H9 (cell line): ENCODE data around the gene PLXND1. TPM values are rescaled to one million over a fixed set of nuclear protein-coding genes. Genes with fewer than 3 reads are reported as not detected.

Experiments
- DNase-seq: peaks from one replicate; pipeline ENCODE4 v3.0.0-alpha.2; 2017
- H2AFZ ChIP-seq: one replicate; pipeline ENCODE4 v1.6.1; 2013; ENCODE audit warnings: mild to moderate bottlenecking, low read length, control low read depth, moderate library complexity
- H2AK5ac ChIP-seq: 2 replicates; pipeline ENCODE4 v1.6.1; 2013; ENCODE audit warnings: low read length, control low read depth, mixed read lengths; ENCODE audit not compliant: insufficient read length
- H2BK120ac ChIP-seq: one replicate; pipeline ENCODE4 v1.6.1; 2013; ENCODE audit warnings: low read depth, mild to moderate bottlenecking, low read length, control low read depth, inconsistent platforms; ENCODE audit not compliant: poor library complexity, severe bottlenecking
- H2BK12ac ChIP-seq: 2 replicates; pipeline ENCODE4 v1.6.1; 2013; ENCODE audit warnings: low read length, control low read depth, mixed read lengths, low read depth; ENCODE audit not compliant: insufficient read length
- H2BK15ac ChIP-seq: 2 replicates; pipeline ENCODE4 v1.6.1; 2013; ENCODE audit warnings: low read depth, low read length, control low read depth
- H2BK20ac ChIP-seq: one replicate; pipeline ENCODE4 v1.6.1; 2013; ENCODE audit warnings: low read depth, mild to moderate bottlenecking, low read length, control low read depth, inconsistent platforms; ENCODE audit not compliant: poor library complexity, severe bottlenecking
- H2BK5ac ChIP-seq: 2 replicates; pipeline ENCODE4 v1.6.1; 2013; ENCODE audit warnings: low read length, control low read depth, mixed read lengths; ENCODE audit not compliant: insufficient read length
- H3K14ac ChIP-seq: 2 replicates; pipeline ENCODE4 v1.6.1; 2013; ENCODE audit warnings: low read length, control low read depth; ENCODE audit not compliant: insufficient read depth
- H3K18ac ChIP-seq: 2 replicates; pipeline ENCODE4 v1.6.1; 2013; ENCODE audit warnings: low read depth, mild to moderate bottlenecking, mixed read lengths, low read length, control low read depth; ENCODE audit not compliant: insufficient read length
- H3K23ac ChIP-seq: 2 replicates; pipeline ENCODE4 v1.6.1; 2013; ENCODE audit warnings: low read length, control low read depth, mixed read lengths, low read depth; ENCODE audit not compliant: insufficient read length
- H3K23me2 ChIP-seq: 2 replicates; pipeline ENCODE4 v1.6.1; 2013; ENCODE audit warnings: low read depth, mild to moderate bottlenecking, mixed read lengths, low read length, control low read depth; ENCODE audit not compliant: insufficient read length, poor library complexity, severe bottlenecking
- H3K27ac ChIP-seq: 2 replicates; pipeline ENCODE4 v1.5.1; 2013; ENCODE audit warnings: low read length, control low read depth, mixed read lengths, low read depth; ENCODE audit not compliant: insufficient read length
- H3K27me3 ChIP-seq: 2 replicates; pipeline ENCODE4 v1.6.1; 2013; ENCODE audit warnings: low read length, control low read depth, inconsistent platforms; ENCODE audit not compliant: insufficient read depth
- H3K4ac ChIP-seq: 2 replicates; pipeline ENCODE4 v1.6.1; 2013; ENCODE audit warnings: low read depth, mild to moderate bottlenecking, control low read depth, inconsistent platforms, low read length, moderate library complexity
- H3K4me1 ChIP-seq: 2 replicates; pipeline ENCODE4 v1.6.1; 2013; ENCODE audit warnings: low read length, control low read depth, inconsistent platforms; ENCODE audit not compliant: insufficient read depth
- H3K4me2 ChIP-seq: 2 replicates; pipeline ENCODE4 v1.6.1; 2013; ENCODE audit warnings: low read length, control low read depth, mixed read lengths; ENCODE audit not compliant: insufficient read length, insufficient read depth
- H3K56ac ChIP-seq: 2 replicates; pipeline ENCODE4 v1.6.1; 2013; ENCODE audit warnings: low read depth, mild to moderate bottlenecking, mixed read lengths, low read length, control low read depth; ENCODE audit not compliant: insufficient read length
- H3K79me1 ChIP-seq: 2 replicates; pipeline ENCODE4 v1.6.1; 2013; ENCODE audit warnings: low read depth, mild to moderate bottlenecking, moderate library complexity, low read length, control low read depth, inconsistent platforms; ENCODE audit not compliant: insufficient read depth, poor library complexity, severe bottlenecking
- H3K79me2 ChIP-seq: 2 replicates; pipeline ENCODE4 v1.6.1; 2013; ENCODE audit warnings: low read length, control low read depth, inconsistent platforms; ENCODE audit not compliant: insufficient read depth
- H3K9ac ChIP-seq: 2 replicates; pipeline ENCODE4 v1.6.1; 2013; ENCODE audit warnings: low read length, control low read depth, mixed read lengths; ENCODE audit not compliant: insufficient read length; ENCODE audit errors: extremely low read depth
- H3K9me3 ChIP-seq: one replicate; pipeline ENCODE4 v1.6.1; 2013; ENCODE audit warnings: low read depth, low read length, inconsistent platforms; ENCODE audit not compliant: control insufficient read depth
- H3T11ph ChIP-seq: one replicate; pipeline ENCODE4 v1.6.1; 2013; ENCODE audit warnings: mild to moderate bottlenecking, low read length, control low read depth, inconsistent platforms
- H4K20me1 ChIP-seq: one replicate; pipeline ENCODE4 v1.6.1; 2013; ENCODE audit not compliant: control insufficient read depth, insufficient read length, insufficient read depth
- H4K5ac ChIP-seq: 2 replicates; pipeline ENCODE4 v1.6.1; 2013; ENCODE audit warnings: low read depth, mild to moderate bottlenecking, mixed read lengths, low read length, control low read depth; ENCODE audit not compliant: insufficient read length
- H4K8ac ChIP-seq: replicated peaks from 2 replicates; pipeline ENCODE4 v1.6.1; 2013; ENCODE audit warnings: low read length, control low read depth, mixed read lengths, low read depth; ENCODE audit not compliant: insufficient read length
- H4K91ac ChIP-seq: 2 replicates; pipeline ENCODE4 v1.6.1; 2013; ENCODE audit warnings: low read depth, mild to moderate bottlenecking, moderate library complexity, mixed read lengths, low read length, control low read depth; ENCODE audit not compliant: insufficient read length
- H3K27ac Mint-ChIP-seq, 3 experiments: 2 replicates in 2 of 3; 3 replicates in 1 of 3; pipeline ENCODE4 v1.8.0; 2020 to 2021; ENCODE audit warnings: mixed read lengths in 3 of 3, mild to moderate bottlenecking in 1 of 3, moderate library complexity in 1 of 3
- H3K27me3 Mint-ChIP-seq: 2 replicates; pipeline ENCODE4 v1.8.0; 2021; ENCODE audit warnings: low read depth, mild to moderate bottlenecking, moderate library complexity, mixed read lengths
- H3K36me3 Mint-ChIP-seq, 3 experiments: 2 replicates in 2 of 3; 3 replicates in 1 of 3; pipeline ENCODE4 v1.8.0; 2020 to 2021; ENCODE audit warnings: low read depth in 3 of 3, mixed read lengths in 3 of 3; ENCODE audit not compliant: insufficient read depth in 1 of 3
- H3K4me1 Mint-ChIP-seq, 2 experiments: 2 replicates each; pipeline ENCODE4 v1.8.0; 2020; ENCODE audit warnings: mixed read lengths in 2 of 2
- H3K4me3 Mint-ChIP-seq, 2 experiments: 2 replicates in 1 of 2; 3 replicates in 1 of 2; pipeline ENCODE4 v1.8.0; 2020 to 2021; ENCODE audit warnings: mild to moderate bottlenecking in 2 of 2, mixed read lengths in 2 of 2, moderate library complexity in 1 of 2
- H3K9me3 Mint-ChIP-seq, 2 experiments: 2 replicates in 1 of 2; 3 replicates in 1 of 2; pipeline ENCODE4 v1.8.0; 2020; ENCODE audit warnings: mild to moderate bottlenecking in 2 of 2, mixed read lengths in 2 of 2, moderate library complexity in 1 of 2
- WGBS: extraction: QIAGEN DNeasy Blood & Tissue Kit; methylation state at CpG from one replicate; pipeline ENCODE4 v1.1.7; 2013; ENCODE audit warnings: missing lambda C conversion rate, low lambda C conversion rate, mixed read lengths; ENCODE audit not compliant: insufficient read length; ENCODE audit errors: extremely low coverage; 5-methylcytosine and 5-hydroxymethylcytosine counted together
- total RNA-seq: library from RNA; stranded (reverse); gene quantifications from 2 replicates; pipeline ENCODE4 v1.2.1, GENCODE V29; 2021
- TF ChIP-seq, protein P1 (sequence below): fragments of 200-600 bp; sonication (generic); conservative IDR thresholded peaks from 3 replicates; pipeline ENCODE4 v1.8.0; 2021; ENCODE audit warnings: antibody characterized with exemption, mild to moderate bottlenecking

Gene PLXND1
- total RNA-seq, 1 experiment from 2014 or later, result 50.9 TPM

DNA sequence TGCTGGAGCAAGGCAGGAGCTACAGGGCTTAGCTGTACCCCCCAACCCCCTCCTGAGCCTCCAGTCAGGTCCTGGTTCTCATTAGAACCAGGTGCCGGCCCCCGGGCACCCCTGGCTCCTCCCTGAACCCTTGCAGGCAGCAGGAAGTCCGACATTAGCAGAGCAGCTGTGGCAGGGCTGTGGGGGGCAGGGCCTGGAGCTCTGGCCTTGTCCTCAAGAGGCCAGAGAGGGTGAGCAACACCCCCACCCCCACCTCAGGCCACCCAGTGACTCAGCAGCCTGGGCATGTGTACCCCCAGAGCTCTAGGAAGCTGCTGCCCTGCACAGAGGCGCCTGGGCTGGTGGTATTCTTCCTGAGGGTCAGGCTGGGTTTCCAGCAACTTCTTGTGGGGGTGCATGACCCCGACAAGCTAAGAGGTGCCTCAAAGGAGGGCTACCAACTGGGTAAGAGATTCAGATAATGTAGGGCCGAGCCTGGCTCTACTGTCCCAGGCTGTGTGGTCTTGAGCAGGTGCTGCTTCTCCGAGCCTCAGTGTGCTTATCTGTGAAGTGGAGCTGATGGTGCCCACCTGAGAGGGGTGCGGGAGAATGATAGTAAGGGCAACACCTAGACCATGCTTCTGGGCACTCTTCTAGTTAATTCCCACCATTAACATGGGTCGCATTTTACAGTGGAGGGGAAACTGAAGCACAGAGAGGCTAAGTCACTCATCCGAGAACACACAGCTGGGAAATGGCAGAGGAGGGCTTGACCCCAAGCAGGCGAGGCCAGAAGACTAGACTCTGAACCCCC, 47.5 kb downstream of the PLXND1 start:
- Histone ChIP-seq H3K79me1 (no peaks in the 10 kb centered on the region), H3T11ph (no peak overlapping the region), H3K23me2 (no peaks in the 10 kb centered on the region), H3K23ac (no peak overlapping the region), H2BK12ac (no peak overlapping the region), H3K79me2 (no peaks in the 10 kb centered on the region), H3K4me2 (no peak overlapping the region), H2BK120ac (no peak overlapping the region), H3K27ac (no peak overlapping the region), H3K56ac (no peak overlapping the region), H2BK5ac (no peak overlapping the region), H3K4me1 (no peaks in the 10 kb centered on the region; the same call in 1 of the 2 replicates), H2AFZ (no peak overlapping the region), H3K14ac (no peak overlapping the region; the same call in 1 of the 2 replicates), H4K5ac (no peak overlapping the region), H2BK15ac (no peak overlapping the region), H4K8ac (no peak overlapping the region), H3K9me3 (no peaks in the 10 kb centered on the region), H4K20me1 (no peaks in the 10 kb centered on the region), H3K9ac (no peak overlapping the region), H2BK20ac (no peak overlapping the region), H2AK5ac (no peak overlapping the region), H3K27me3 (no peaks in the 10 kb centered on the region), H3K18ac (no peak overlapping the region), H3K4ac (no peak overlapping the region), H4K91ac (no peak overlapping the region)
- TF ChIP-seq, protein P1, sequence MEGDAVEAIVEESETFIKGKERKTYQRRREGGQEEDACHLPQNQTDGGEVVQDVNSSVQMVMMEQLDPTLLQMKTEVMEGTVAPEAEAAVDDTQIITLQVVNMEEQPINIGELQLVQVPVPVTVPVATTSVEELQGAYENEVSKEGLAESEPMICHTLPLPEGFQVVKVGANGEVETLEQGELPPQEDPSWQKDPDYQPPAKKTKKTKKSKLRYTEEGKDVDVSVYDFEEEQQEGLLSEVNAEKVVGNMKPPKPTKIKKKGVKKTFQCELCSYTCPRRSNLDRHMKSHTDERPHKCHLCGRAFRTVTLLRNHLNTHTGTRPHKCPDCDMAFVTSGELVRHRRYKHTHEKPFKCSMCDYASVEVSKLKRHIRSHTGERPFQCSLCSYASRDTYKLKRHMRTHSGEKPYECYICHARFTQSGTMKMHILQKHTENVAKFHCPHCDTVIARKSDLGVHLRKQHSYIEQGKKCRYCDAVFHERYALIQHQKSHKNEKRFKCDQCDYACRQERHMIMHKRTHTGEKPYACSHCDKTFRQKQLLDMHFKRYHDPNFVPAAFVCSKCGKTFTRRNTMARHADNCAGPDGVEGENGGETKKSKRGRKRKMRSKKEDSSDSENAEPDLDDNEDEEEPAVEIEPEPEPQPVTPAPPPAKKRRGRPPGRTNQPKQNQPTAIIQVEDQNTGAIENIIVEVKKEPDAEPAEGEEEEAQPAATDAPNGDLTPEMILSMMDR, result no peak
- Mint-ChIP-seq H3K9me3 (no peaks in the 10 kb centered on the region), H3K4me1 (peaks cover 18 to 44% of the 10 kb centered on the region in 2 experiments), H3K4me3 (no peak overlapping the region), H3K27me3 (no peaks in the 10 kb centered on the region; the same call in 1 of the 2 replicates), H3K36me3 (peaks cover 0 to 30% (median 3%) of the 10 kb centered on the region in 3 experiments; a peak in 2 of 7 replicates), H3K27ac (no peak overlapping the region; a peak in 1 of 7 replicates)
- DNase-seq, result no peak
- no CpG with 5 or more reads among the region's 11 CpGs for WGBS
